HG02610 (cell line): ENCODE results near the gene SRSF1.
"Not testable (repeated sequence)": the region's sequence is repeated elsewhere in the genome, so short reads cannot be mapped to it uniquely, and the experiment has no call there.

Source experiments
- ATAC-seq: cut with Tn5 transposase; IDR thresholded peaks from one replicate; pipeline ENCODE4 v1.9.1; 2021; ENCODE audit warnings: mild to moderate bottlenecking, moderate library complexity; ENCODE audit not compliant: unreplicated experiment

The SRSF1 gene

DNA sequence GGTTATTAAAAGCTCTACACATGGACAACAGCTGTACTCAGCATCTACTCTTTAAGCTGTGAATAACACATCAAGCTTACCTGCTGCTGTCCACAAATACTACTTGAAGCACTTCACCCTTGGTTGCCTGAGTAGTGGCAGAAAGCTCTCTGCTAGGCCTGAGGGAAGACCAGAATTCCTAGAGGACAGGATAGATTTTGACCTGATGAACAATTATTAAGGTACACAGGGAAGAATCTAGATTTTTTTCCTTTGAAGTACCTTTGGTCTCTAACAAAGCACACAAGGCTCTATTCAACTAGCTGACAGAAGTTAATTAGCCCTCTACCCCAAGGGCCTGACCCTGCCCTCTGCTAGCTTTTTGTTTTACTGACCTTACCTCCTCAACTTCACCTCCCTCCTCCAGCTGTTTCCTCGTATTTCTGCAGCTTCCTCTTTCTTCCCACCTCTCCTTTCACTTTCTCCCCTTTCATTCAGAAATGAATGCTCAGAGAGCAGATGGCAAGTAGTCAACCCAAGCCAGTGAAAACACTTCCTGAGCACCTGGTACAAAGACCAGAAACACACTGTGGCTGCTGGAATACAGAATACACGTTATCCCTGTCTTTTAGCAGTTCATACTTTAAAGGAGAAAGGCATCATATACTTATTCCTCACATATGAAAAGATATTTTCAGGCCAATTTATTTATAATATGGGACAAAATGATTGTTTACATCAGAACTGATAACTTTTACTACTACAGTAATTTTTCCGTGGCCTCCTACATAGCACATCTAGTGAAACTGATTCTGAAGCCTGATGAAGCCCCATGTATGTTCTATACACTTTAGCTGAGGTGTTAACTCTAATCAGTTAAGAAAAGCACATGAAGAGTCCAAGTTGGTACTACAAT lies 13.3 kb downstream of the SRSF1 start:
- ATAC-seq, result no peak

DNA sequence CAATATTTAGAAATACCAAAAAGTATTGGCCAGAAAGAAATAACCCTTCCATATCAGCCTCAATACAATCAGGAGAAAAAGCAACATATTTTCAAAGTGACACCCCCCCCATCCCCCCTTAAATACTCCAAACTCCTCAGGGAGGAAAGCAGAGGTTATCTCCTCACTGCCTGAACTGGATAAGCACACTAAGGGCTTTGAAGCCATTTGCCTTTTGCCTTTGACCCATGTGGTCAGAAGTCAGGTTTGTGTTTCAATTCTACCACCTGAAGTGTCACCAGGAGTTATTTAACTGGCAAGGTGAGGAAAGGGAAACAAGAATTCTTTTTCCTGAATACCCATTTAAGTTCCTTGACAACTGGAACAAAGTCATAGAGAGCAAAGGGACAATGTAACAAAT lies 15.5 kb downstream of the SRSF1 start:
- ATAC-seq, result no peak

DNA sequence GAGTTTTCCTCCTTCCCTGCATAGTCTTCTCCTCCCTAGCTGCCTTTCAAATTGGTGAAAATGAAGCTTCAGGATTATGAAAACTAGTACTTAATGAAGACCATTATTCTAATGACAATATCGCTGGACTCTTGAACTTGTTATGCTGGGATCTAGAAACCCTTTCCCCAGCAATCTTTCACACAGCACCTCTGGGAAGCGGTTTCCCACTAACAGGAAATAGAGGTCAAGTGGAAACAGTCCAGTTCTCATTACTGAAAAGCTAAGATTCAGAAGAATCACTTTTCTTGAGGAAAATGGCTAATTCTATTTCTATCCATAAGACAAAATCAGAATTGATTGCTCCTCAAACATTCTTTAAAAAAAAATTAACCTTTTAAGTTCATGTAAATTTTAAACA lies 17.0 kb downstream of the SRSF1 start:
- no peak for ATAC-seq

DNA sequence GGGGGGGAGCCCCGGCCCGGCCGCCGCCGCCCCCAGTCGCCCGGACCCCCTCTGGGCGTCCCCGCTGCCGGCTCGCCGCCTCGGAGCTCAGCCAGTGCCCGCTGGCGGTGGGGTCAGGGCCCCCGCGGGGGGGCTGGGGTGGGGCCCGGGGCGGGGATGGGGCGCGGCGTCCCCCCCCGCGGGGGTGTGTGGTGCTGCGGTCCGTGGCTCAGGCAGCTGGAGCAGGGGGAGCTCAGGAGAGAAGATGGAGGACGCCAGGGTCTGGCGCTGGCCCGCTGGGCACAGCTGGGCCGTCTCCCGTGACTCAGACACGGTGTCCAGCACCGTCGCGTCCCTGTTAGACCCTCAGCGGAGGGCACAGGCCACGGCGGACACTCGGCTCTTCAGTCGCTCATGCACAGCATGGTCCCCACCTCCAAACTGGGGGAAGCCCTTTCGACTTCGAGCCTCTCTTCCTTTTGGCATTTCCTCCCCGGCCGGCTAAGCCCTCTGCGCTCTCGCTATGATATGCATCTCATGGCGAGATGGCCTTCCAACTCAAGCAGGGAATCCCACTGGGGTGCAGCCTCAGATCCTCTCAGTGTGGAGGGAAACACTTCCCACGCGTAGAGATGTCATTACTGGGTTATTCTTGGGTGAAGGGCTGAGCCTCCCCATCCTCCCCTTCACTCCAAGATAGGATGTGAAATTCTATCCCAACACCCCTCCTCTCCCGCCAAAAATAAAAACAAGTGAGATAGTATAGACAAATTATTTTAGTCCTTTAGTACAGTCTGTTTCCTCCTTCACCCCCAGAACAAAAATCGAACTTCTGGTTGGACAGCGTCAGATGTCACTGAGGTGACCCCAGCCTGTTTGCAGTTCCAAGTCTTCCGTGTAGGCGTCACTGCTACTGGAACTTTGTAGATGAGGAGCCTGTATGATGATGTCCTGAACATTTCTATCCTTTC lies 18.5 kb downstream of the SRSF1 start:
- peak; percentile 81 for ATAC-seq

DNA sequence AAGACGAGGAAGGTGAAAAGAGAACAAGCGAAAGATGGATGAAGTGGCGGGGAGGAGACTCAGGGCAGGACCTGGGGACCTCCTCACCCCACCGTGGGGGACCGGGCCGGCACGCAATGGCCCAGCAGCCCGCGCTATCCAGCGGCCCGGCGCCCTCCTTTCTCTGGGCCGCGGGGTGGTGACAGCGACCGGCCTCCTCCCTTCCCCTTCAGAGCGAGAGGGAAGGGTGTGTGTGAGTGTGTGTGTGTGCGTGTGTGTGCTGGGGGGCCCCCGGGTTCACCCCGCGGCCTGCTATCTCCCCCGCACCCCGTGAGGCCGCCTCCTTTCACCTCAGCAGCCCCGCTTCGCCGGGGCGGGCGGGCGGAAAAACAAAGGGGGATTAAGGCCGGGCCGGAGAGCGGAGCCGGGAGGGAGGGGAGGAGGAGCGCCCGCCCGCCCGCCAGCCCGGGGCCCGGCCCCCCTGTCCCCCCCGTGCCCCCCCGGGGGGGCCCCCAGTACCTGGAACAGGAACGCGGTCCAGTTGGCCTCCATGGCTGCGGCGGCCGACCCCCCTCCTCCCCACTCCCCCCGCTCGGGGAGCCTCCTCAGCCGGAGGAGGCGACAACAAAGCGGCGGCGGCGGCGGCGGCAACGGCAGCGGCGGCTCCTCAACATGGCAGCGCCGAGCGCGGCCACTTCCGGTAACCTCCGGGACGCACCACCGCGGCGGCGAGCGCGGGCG lies 19.3 kb downstream of the SRSF1 start, which contains the start of gene VEZF1:
VEZF1 (minus strand) TSS at position 674 of the 720 bp plus-strand sequence; CDS start at position 531, 143 bp downstream.
- peak; percentile 64 for ATAC-seq

DNA sequence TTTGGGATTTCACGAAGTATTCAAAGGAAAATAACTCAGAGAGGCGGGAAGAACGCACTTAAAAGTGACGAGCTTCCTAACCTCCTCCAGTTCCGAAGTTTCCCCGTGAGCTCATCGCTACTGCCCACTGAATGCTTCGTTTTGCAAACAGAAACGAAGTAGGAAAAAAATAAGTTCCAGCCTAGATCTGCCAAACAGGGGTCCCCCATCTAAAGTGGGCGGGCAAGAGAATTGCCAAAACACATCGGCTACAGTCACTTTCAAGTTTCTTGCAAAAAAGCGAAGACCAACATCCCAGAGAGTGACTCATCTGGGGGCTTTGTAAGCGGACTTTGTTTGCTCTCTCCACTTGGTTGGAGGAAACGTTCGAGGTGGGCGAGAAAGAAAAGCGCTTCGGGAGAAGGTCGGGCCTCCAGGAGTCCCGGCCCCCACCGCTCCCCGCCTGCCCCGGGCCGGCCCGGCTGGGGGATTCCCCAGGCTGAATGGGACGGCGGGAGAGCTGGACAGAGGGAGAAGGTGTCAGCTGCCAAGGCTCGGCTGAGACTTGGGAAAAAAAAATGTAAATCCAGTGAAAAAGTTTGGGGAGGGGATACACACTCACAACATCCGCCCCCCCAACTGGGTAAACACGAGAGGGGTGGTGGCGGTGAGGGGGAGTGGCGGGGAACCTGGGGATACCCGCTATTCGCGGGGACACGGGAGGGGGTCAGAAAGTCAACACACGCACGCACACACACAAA lies 20.0 kb downstream of the SRSF1 start:
- ATAC-seq, result no peak

DNA sequence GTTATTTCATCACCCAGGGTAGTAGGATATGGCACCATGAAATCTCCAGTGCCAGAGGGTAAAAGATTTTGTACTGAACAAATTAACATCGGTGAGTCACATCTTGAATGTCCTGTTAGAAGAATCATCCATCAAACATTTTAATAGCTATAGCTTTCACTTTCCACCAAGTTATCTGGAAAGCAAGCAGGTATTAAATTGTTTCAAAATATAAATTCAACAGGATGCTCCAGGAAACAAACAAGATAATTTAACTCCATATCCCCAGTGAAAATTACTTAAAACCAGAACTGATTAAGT lies 21.4 kb downstream of the SRSF1 start:
- ATAC-seq, result no peak

DNA sequence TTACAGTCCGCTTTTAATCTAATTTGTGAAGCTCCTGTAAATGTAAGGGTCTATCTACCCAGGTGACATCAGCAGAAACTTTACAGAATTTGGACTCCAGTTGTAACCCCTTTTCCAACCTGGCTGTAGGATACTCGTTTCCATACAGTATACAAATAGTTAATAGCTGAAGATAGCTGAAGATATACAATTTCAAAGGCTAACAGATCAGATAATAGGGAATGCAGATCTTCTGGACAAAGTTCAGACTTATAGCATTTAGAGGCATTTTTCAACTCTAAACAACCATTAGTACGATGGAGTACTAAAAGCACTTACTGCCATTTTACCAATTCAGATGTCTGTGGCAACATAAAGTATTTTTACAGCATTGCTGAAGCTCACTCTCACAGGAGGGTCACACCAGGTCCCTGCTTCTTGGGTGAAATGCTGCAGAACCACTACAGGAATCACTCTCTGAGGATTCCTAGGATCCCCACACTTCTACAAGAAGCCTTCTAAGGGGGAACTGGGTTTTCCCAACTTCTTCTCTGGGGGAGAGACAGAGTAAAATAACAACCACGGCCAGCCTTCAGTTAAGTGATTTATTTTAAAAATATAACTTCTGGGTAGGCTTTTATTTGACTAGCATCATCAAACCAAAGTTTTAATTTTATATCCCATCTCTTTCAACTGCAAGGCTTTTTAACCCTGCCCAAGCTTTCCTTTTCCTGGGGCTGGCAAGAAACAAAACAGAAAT lies 21.9 kb downstream of the SRSF1 start:
- ATAC-seq, result no peak

DNA sequence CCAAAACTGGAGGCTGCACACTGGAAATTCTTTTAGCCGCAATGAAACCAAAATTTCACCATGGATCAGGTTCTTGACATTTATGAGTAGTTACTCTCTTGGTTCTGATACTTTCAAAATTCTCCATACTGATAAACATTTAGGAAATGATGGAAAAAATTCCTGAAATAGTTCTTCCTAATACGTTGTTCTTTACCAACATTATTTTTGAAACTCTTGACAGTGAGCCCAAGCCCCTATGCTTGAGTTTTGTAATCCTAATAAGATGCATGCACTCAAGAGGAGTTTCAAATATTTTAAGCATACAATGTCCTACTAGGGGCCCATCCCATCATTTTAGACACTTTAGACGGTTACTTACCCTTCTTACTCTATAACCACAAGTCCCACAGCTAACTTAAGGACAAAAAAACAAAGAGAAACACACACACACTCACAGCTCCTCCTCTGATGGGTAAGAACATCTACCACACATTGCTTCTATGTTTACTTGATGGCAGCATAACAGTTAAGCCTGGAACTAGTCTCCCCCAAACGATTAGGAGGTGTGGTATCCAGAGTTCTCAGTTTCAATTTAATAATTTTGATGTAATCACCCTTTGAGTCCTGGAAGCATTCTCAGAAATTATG lies 22.7 kb downstream of the SRSF1 start:
- ATAC-seq, result no peak

DNA sequence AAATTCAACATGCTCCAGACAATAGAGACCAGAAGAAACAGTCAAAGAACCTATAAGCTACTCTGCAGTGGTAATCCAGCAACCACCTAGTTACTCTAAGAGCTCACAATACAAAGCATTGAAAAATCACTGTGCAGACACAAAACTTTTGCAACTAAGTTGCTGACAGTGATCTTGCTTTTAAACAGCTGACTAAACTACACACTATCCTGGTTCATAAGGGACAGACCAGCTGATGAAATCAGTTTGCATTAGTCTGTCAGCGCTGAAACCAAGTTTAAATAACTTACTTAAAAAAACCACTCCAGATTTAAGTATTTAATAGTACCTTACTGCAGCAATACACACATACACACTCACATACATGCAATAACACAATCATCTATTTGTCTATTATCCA lies 23.6 kb downstream of the SRSF1 start:
- no peak for ATAC-seq

DNA sequence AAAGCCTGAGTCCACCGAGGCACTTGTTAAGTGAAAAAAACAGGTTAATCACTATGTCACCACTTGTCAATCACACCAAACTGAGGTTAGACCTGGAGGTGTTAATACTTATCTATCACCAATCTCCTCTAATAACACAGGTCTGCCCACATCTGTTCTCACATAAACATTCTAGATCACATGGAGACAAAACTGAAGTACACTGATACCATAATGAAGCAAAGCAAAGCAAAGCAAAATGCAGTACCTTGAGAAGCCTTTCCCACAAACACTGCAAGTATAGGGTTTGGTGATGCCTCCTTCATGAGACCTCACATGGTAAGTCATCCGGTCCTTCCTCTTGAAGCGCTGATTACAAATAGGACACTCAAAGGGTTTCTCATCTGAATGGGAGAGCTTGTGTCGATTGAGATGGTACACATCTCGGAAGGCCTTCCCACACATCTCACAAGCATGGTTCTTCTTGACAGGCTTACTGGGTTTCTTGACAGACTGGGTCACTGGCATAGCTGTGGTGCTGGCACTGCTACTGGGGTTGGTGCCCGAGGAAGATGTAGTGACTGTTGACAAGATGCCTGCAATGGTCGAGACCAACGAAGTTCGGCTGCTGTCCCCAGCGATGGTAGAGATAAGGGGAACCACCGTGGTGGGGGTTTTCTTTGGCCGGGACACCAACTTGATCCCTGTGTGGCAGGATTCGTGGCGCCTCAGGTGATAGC lies 24.4 kb downstream of the SRSF1 start:
- ATAC-seq, result no peak

DNA sequence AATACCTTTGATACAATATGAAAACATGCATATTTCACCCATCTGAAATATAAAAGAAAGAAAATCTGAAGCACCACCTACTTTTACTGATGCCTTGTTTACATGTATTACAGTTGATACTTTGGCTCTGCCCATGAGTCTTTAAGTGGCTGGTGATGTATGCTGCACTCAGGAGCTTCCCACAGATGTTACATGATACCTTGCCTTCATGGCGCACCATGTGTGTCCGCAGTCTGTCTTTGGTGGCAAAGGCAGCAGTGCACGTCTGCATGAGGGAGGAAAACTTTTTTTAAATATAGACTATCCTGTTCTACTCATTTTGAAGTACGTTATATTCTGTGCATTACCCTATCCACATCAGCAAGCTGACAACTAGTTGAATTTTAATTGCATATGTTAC lies 26.5 kb downstream of the SRSF1 start:
- ATAC-seq, result no peak

DNA sequence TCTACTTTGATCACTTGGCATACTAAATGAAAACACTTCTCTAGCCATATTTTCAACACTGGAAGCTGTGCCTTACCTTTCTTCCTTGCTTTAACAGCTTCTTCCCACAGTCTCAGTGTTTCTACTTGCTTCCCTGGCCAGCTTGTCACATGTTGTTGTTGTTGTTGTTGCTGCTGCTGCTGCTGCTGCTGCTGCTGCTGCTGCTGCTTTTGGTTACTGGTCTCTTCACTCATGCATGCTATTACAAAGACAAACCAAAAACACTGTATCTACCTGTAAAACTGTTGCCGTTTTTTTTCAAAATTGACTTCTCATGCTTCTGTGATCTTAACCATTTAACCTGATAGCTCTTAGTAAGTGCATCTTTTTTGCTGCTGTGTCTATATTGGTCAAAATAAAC lies 28.0 kb downstream of the SRSF1 start:
- ATAC-seq, result no peak

DNA sequence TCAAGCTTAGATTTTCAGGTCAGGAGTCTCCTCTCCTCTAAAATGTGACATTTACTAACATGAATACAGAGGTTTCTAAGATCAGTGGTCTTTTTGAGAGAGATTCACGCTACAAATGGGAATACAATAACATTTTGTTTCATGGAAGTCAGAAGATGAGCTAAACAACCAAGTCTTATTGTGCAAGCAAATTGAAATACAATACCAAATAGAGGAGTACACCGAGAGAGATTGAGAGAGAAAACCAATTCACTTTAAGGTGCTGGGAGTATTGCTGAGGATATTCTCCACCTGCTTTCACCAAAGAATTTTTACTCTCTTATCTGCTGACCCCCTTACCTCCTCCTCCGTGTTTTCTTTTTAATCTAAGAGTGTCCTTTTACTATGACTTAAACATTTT lies 30.5 kb downstream of the SRSF1 start:
- no peak for ATAC-seq

DNA sequence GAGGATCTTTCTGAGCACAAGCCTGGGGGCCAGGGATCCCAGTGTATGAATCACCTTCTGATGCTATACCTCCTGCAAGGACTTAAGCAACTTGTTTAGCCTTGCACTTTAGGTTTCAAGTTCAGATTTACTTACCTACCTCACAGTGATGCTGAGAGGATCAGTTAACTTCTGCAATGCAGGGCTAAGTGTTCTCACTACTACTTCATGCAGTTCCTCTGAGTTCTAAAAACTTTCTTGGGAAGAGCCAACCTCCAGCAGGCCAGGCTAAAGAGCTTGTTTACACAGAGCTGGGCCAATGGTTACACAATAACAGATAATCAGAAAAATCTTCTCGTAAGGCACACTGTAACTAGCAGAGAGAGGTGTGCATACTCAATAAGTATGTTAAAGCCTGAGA lies 32.0 kb downstream of the SRSF1 start:
- no peak for ATAC-seq

DNA sequence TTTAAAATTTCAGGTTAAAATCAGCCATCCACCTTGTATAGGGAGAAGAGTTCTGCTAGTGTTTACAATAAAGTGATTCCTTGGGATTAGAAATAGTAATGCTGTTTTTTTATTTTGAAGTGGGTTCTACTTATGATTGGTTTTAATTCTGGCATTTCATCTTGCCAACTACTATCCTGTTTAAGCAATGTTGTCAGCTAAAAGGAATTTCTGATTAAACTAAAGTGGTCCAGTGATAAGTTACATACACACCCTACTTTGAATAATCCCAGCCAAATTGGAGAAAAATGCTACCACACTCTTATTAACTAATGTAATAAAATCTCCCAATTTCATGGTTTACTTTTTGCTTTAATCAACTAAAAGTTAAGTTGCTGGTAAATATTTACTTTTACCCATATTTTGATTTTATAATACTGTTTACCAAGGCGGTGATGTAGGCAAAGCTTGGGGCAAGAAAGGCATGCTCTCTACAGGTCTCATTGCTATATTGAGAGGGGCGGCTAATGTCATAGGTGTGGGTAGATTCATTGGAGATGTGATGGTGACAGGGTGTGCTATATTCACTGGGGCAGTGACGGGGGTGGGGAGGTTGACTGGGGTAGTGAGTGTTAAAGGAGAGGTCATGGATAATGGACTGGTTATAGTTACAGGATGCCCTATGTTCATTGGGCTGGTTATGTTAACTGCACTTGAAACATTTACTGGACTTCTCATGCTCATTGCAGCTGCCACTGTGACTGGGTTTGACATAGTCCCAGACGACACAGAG lies 32.8 kb downstream of the SRSF1 start:
- ATAC-seq, result not testable (repeated sequence)

DNA sequence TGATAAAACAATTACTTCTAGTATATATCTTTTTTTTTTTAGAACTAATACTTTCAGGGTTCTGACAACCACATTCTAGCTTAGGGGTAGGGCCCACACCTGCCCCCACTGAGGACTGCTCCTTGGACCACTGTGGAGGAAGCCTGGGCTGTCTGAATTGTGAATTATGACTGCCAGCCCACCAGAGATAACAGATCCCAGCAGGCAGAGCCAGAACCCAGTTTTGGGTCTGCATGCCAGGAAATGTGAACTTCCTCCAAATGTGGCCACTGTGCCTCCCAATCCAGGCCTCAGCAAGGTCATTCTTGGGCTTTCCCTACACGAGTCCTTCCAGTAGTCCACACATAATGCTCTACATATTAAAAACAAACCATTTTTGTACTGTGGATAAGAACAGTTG lies 34.9 kb downstream of the SRSF1 start:
- ATAC-seq, result no peak

DNA sequence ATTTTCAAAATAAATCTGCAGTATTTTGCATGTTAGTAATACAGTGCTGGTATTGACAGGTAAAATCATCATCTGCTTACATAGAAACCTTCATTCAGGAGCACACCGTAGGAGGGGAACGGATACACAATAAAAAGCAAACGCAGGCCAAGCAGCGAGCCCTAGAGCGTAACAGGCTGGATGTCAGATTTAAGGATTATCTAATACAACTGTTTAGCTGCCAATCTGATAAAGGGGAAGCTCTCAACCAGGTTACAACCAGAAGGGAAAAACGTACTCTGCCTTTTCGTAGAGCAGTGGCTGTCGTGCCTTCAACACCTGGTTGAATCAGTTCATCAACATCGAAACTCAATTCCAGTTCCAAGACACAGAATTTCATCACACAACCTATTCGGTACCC lies 35.5 kb downstream of the SRSF1 start:
- ATAC-seq, result no peak
